Neural progenitor cell (in vitro differentiated cells): ENCODE measurements around the gene OLFML2A. TPM values are rescaled to one million over a fixed set of nuclear protein-coding genes. Genes with fewer than 3 reads are reported as not detected.

Experiments
- DNase-seq: peaks from one replicate; pipeline ENCODE4 v3.0.0-alpha.2; 2016; ENCODE audit warnings: low spot score
- H2AFZ ChIP-seq: fragments of 200-600 bp; sonication (generic); replicated peaks from 2 replicates; pipeline ENCODE4 v1.6.1; 2016; ENCODE audit warnings: antibody characterized with exemption
- H3F3A ChIP-seq: fragments of 200-600 bp; sonication (generic); 2 replicates; pipeline ENCODE4 v1.6.1; 2016; ENCODE audit warnings: antibody characterized with exemption, low read depth
- H3K27ac ChIP-seq: fragments of 200-600 bp; sonication (generic); 2 replicates; pipeline ENCODE4 v1.5.1; 2016; ENCODE audit warnings: mild to moderate bottlenecking
- H3K27me3 ChIP-seq: fragments of 200-600 bp; sonication (generic); 2 replicates; pipeline ENCODE4 v1.6.1; 2016; ENCODE audit warnings: mild to moderate bottlenecking, moderate library complexity
- H3K36me3 ChIP-seq: fragments of 200-600 bp; sonication (generic); 2 replicates; pipeline ENCODE4 v1.5.1; 2016
- H3K4me1 ChIP-seq: fragments of 200-600 bp; sonication (generic); 2 replicates; pipeline ENCODE4 v1.6.1; 2016; ENCODE audit warnings: mixed run types
- H3K4me2 ChIP-seq: fragments of 200-600 bp; sonication (generic); 2 replicates; pipeline ENCODE4 v1.6.1; 2016
- H3K4me3 ChIP-seq: fragments of 200-600 bp; sonication (generic); 2 replicates; pipeline ENCODE4 v1.5.1; 2016
- H3K79me2 ChIP-seq: fragments of 200-600 bp; sonication (generic); 2 replicates; pipeline ENCODE4 v1.6.1; 2016; ENCODE audit warnings: low read depth
- H3K9ac ChIP-seq: fragments of 200-600 bp; sonication (generic); 2 replicates; pipeline ENCODE4 v1.6.1; 2016
- H3K9me3 ChIP-seq: fragments of 200-600 bp; sonication (generic); 2 replicates; pipeline ENCODE4 v1.5.1; 2016; ENCODE audit warnings: low read depth
- H4K20me1 ChIP-seq: fragments of 200-600 bp; sonication (generic); 2 replicates; pipeline ENCODE4 v1.6.1; 2016; ENCODE audit warnings: low read depth
- H3K27ac Mint-ChIP-seq: 3 replicates; pipeline ENCODE4 v1.8.0; 2021; ENCODE audit warnings: mixed read lengths
- H3K27me3 Mint-ChIP-seq: 2 replicates; pipeline ENCODE4 v1.8.0; 2022; ENCODE audit warnings: low read depth, mild to moderate bottlenecking, inconsistent platforms, moderate library complexity, mixed read lengths; ENCODE audit not compliant: insufficient read depth
- H3K36me3 Mint-ChIP-seq: 3 replicates; pipeline ENCODE4 v1.8.0; 2021; ENCODE audit warnings: mixed read lengths
- H3K4me1 Mint-ChIP-seq: 3 replicates; pipeline ENCODE4 v1.8.0; 2021; ENCODE audit warnings: mixed read lengths
- H3K4me3 Mint-ChIP-seq: 3 replicates; pipeline ENCODE4 v1.8.0; 2021; ENCODE audit warnings: mild to moderate bottlenecking, moderate library complexity, mixed read lengths
- H3K9me3 Mint-ChIP-seq: 3 replicates; pipeline ENCODE4 v1.8.0; 2020; ENCODE audit warnings: mixed read lengths
- EZH2 ChIP-seq: fragments of 200-600 bp; sonication (generic); IDR thresholded peaks from 2 replicates; pipeline ENCODE4 v1.6.1; 2017; ENCODE audit warnings: antibody characterized with exemption, mild to moderate bottlenecking, moderate library complexity
- EZH2phosphoT487 ChIP-seq: fragments of 200-600 bp; sonication (generic); IDR thresholded peaks from 2 replicates; pipeline ENCODE4 v1.6.1; 2017; ENCODE audit warnings: antibody characterized with exemption
- total RNA-seq: library from RNA; depleted of rRNA; stranded (reverse); fragments of >200 nt; gene quantifications from 2 replicates; pipeline ENCODE4 v1.2.3, GENCODE V29; 2015; ENCODE audit warnings: low replicate concordance
- TF ChIP-seq, protein P1 (sequence below): fragments of 200-600 bp; sonication (generic); IDR thresholded peaks from 2 replicates; pipeline ENCODE4 v1.5.1; 2017; ENCODE audit warnings: antibody characterized with exemption, mild to moderate bottlenecking

The OLFML2A gene
- total RNA-seq, 1 donor from 2014 or later, result 3.1 TPM

DNA sequence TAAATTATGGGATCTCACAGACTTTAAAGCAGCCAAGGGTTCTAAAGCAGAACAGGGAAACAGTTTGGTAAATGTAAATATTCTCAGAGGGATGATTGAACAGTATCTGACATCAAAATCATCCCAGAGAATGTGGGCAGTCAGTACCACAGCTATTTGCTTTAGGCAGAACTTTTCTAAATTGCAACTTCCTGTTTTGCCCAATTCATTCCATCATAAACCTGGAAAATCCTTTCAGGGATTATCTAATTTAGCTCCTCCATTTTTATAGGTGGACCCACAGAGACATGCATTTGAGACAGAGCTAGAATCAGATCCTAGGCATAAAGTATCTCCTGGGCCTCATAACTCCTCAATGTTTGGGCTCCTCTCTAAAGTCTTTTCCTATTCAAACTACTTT lies 18.2 kb upstream of the OLFML2A start:
- Histone ChIP-seq H3K9ac (no peak overlapping the region), H3K4me2 (peak overlapping the region; percentile 79), H3K36me3 (no peaks in the 10 kb centered on the region), H3K9me3 (no peaks in the 10 kb centered on the region), H3K4me1 (peaks cover 99% of the 10 kb centered on the region), H3K27ac (peak overlapping the region; percentile 96), H4K20me1 (peaks cover 97% of the 10 kb centered on the region), H3K27me3 (no peaks in the 10 kb centered on the region), H2AFZ (no peak overlapping the region), H3F3A (peaks cover 69% of the 10 kb centered on the region), H3K4me3 (peak overlapping the region; percentile 44), H3K79me2 (peaks cover 100% of the 10 kb centered on the region)
- no peak for DNase-seq
- Mint-ChIP-seq H3K27me3 (no peaks in the 10 kb centered on the region), H3K4me1 (peaks cover 92% of the 10 kb centered on the region), H3K9me3 (no peaks in the 10 kb centered on the region), H3K36me3 (no peaks in the 10 kb centered on the region), H3K27ac (peak overlapping the region; percentile 95), H3K4me3 (peak overlapping the region; percentile 48)
- TF ChIP-seq, protein P1, sequence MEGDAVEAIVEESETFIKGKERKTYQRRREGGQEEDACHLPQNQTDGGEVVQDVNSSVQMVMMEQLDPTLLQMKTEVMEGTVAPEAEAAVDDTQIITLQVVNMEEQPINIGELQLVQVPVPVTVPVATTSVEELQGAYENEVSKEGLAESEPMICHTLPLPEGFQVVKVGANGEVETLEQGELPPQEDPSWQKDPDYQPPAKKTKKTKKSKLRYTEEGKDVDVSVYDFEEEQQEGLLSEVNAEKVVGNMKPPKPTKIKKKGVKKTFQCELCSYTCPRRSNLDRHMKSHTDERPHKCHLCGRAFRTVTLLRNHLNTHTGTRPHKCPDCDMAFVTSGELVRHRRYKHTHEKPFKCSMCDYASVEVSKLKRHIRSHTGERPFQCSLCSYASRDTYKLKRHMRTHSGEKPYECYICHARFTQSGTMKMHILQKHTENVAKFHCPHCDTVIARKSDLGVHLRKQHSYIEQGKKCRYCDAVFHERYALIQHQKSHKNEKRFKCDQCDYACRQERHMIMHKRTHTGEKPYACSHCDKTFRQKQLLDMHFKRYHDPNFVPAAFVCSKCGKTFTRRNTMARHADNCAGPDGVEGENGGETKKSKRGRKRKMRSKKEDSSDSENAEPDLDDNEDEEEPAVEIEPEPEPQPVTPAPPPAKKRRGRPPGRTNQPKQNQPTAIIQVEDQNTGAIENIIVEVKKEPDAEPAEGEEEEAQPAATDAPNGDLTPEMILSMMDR, result no peak
- TF ChIP-seq EZH2phosphoT487, result no peak
- no peak for TF ChIP-seq EZH2

DNA sequence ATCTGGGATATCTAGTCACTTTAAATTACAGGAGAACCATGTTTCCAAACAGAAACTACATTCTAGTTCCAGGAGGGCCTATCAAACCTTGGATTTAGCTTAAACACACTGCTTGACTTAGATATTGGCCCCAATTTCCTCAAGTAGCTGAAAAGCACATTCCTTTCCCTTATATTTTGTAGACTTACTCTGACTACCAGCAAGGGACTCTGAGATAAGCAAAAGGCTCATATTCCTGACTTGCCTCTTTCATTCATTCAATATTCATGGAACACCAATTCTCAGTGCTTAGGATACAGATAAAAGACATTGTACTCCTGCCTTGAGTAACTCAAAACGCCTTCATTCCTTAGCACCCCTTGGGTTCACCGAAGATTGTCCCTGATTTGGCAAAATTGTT lies 17.6 kb upstream of the OLFML2A start:
- Mint-ChIP-seq H3K36me3 (no peaks in the 10 kb centered on the region), H3K9me3 (no peaks in the 10 kb centered on the region), H3K4me3 (no peak overlapping the region), H3K27me3 (no peaks in the 10 kb centered on the region), H3K27ac (peak overlapping the region; percentile 4), H3K4me1 (peaks cover 91% of the 10 kb centered on the region)
- Histone ChIP-seq H2AFZ (no peak overlapping the region), H3K79me2 (peaks cover 100% of the 10 kb centered on the region), H4K20me1 (peaks cover 97% of the 10 kb centered on the region), H3K27me3 (no peaks in the 10 kb centered on the region), H3K27ac (peak overlapping the region; percentile 96), H3K9ac (no peak overlapping the region), H3K4me2 (peak overlapping the region; percentile 79), H3F3A (peaks cover 69% of the 10 kb centered on the region), H3K9me3 (no peaks in the 10 kb centered on the region), H3K4me1 (peaks cover 97% of the 10 kb centered on the region), H3K4me3 (peak overlapping the region; percentile 44), H3K36me3 (no peaks in the 10 kb centered on the region)
- DNase-seq, result no peak
- TF ChIP-seq, protein P1, result no peak
- TF ChIP-seq EZH2, result no peak
- TF ChIP-seq EZH2phosphoT487, result no peak

DNA sequence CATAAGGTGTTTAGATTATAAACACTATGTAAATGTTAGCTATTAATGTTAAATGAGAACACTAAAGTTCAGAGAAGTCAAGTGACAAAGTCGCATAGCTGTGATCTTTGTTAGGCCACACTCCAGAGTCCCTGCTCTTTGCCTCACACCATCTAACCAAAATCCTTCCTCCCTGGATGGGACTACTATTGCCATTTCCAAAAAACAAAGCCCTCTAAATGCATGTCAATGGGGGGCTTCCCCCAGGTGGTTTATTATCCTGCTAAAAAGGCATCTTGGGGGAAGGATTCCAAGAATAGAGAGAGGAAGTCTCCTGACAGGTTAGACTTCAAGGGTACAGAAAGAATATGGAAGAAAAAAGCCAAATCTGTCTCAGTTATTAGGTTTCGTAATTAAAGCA lies 16.2 kb upstream of the OLFML2A start:
- Mint-ChIP-seq H3K27me3 (no peaks in the 10 kb centered on the region), H3K4me3 (no peak overlapping the region), H3K27ac (no peak overlapping the region)

More for the DNA sequence above, 16.2 kb upstream of the OLFML2A start:
- Histone ChIP-seq H2AFZ (no peak overlapping the region), H3K9me3 (no peaks in the 10 kb centered on the region), H3K4me3 (peak overlapping the region; percentile 21), H3K79me2 (peaks cover 100% of the 10 kb centered on the region), H4K20me1 (peaks cover 93% of the 10 kb centered on the region), H3K27ac (peak overlapping the region; percentile 96), H3K9ac (no peak overlapping the region), H3K27me3 (no peaks in the 10 kb centered on the region), H3K4me2 (peak overlapping the region; percentile 60), H3F3A (peaks cover 83% of the 10 kb centered on the region), H3K36me3 (no peaks in the 10 kb centered on the region), H3K4me1 (peaks cover 96% of the 10 kb centered on the region)
- TF ChIP-seq EZH2phosphoT487 (no peak), EZH2 (no peak)
- TF ChIP-seq, protein P1, result no peak
- peak; percentile 40 for DNase-seq
- Mint-ChIP-seq H3K36me3 (no peaks in the 10 kb centered on the region), H3K9me3 (no peaks in the 10 kb centered on the region), H3K4me1 (peaks cover 91% of the 10 kb centered on the region)
